Stimulated activated CD4-positive, alpha-beta T cell treated with anti-CD3 and anti-CD28 coated beads, Interleukin-15, amount 100 ng/mL, for 1 hour (primary cell): ENCODE measurements around the gene TGM2.

Source experiments
- DNase-seq, 2 donors: peaks; one replicate each; pipeline ENCODE4 v3.0.0-alpha.2; 2020; ENCODE audit warnings: low read depth in 1 of 2, low spot score in 1 of 2

Gene TGM2

GRCh38 chr20:38177201-38177600, 12.1 kb upstream of the TGM2 start:
- no peak for DNase-seq

GRCh38 chr20:38175304-38176180, 10.5 kb upstream of the TGM2 start:
- no peak for DNase-seq

GRCh38 chr20:38173237-38174156, 8.4 kb upstream of the TGM2 start:
- no peak for DNase-seq

- DNase-seq = no peak
Observed at GRCh38 chr20:38172408-38172807, 7.3 kb upstream of the TGM2 start.

GRCh38 chr20:38171675-38172043, 6.6 kb upstream of the TGM2 start:
- no peak for DNase-seq

- no peak for DNase-seq
Observed at GRCh38 chr20:38170826-38171674, 6.0 kb upstream of the TGM2 start.

- DNase-seq = no peak
Observed at GRCh38 chr20:38170219-38170825, 5.3 kb upstream of the TGM2 start.

GRCh38 chr20:38169636-38170193, 4.6 kb upstream of the TGM2 start:
- DNase-seq = no peak

GRCh38 chr20:38168791-38169589, 3.9 kb upstream of the TGM2 start:
- no peak for DNase-seq

- DNase-seq = no peak
Observed at GRCh38 chr20:38167851-38168760, 3.0 kb upstream of the TGM2 start.

GRCh38 chr20:38167328-38167850, 2.3 kb upstream of the TGM2 start:
- no peak for DNase-seq

- no peak for DNase-seq
Observed at GRCh38 chr20:38166703-38167233, 1.7 kb upstream of the TGM2 start.

GRCh38 chr20:38165966-38166702, 1.1 kb upstream of the TGM2 start:
- no peak for DNase-seq

- DNase-seq = no peak
Observed at GRCh38 chr20:38164624-38165088, 414 bp downstream of the TGM2 start.

- no peak for DNase-seq
Observed at GRCh38 chr20:38164069-38164468, 1.0 kb downstream of the TGM2 start.

- no peak for DNase-seq
Observed at GRCh38 chr20:38162878-38163875, 1.9 kb downstream of the TGM2 start.
